Measurements from ENCODE around the gene DNM1L.

Gene DNM1L

GRCh38 chr12:32755654-32756475 lies 76.8 kb downstream of the DNM1L start, which contains the start of gene YARS2:
Gene YARS2, minus strand, starts transcription at chr12:32755897. Its CDS starts 23 bp downstream, at chr12:32755874.
- peak within 1 kb of the TSS; percentile 100 for H3K4me3 ChIP-seq (ENCODE audit: low read depth, low read length)

GRCh38 chr12:32756476-32757066 lies 77.5 kb downstream of the DNM1L start:
- peak overlapping the region; percentile 100 for H3K4me3 ChIP-seq (ENCODE audit: low read depth, low read length)

- no peak overlapping the region for H3K4me3 ChIP-seq (ENCODE audit: low read depth, low read length)
Measured at GRCh38 chr12:32757157-32757556, 78.1 kb downstream of the DNM1L start.

- no peak overlapping the region for H3K4me3 ChIP-seq (ENCODE audit: low read depth, low read length)
Measured at GRCh38 chr12:32761716-32762115, 82.6 kb downstream of the DNM1L start.

- no peak overlapping the region for H3K4me3 ChIP-seq (ENCODE audit: low read depth, low read length)
Measured at GRCh38 chr12:32765906-32766305, 86.8 kb downstream of the DNM1L start.

GRCh38 chr12:32768518-32768917 lies 89.4 kb downstream of the DNM1L start:
- H3K4me3 ChIP-seq (ENCODE audit: low read depth, low read length) = no peak overlapping the region

- H3K4me3 ChIP-seq (ENCODE audit: low read depth, low read length) = no peak overlapping the region
Measured at GRCh38 chr12:32770141-32770540, 91.0 kb downstream of the DNM1L start.

- H3K4me3 ChIP-seq (ENCODE audit: low read depth, low read length) = no peak overlapping the region
Measured at GRCh38 chr12:32773691-32774090, 94.6 kb downstream of the DNM1L start.

- no peak overlapping the region for H3K4me3 ChIP-seq (ENCODE audit: low read depth, low read length)
Measured at GRCh38 chr12:32776258-32776657, 97.2 kb downstream of the DNM1L start.

- no peak overlapping the region for H3K4me3 ChIP-seq (ENCODE audit: low read depth, low read length)
Measured at GRCh38 chr12:32777159-32777558, 98.1 kb downstream of the DNM1L start.

- no peak overlapping the region for H3K4me3 ChIP-seq (ENCODE audit: low read depth, low read length)
Measured at GRCh38 chr12:32777691-32778175, 98.6 kb downstream of the DNM1L start.

- H3K4me3 ChIP-seq (ENCODE audit: low read depth, low read length) = no peak overlapping the region
Measured at GRCh38 chr12:32780071-32780470, 101.0 kb downstream of the DNM1L start.

GRCh38 chr12:32783029-32783428 lies 103.9 kb downstream of the DNM1L start:
- H3K4me3 ChIP-seq (ENCODE audit: low read depth, low read length) = no peak overlapping the region

- H3K4me3 ChIP-seq (ENCODE audit: low read depth, low read length) = no peak overlapping the region
Measured at GRCh38 chr12:32785557-32785956, 106.5 kb downstream of the DNM1L start.

- no peak overlapping the region for H3K4me3 ChIP-seq (ENCODE audit: low read depth, low read length)
Measured at GRCh38 chr12:32788405-32788804, 109.3 kb downstream of the DNM1L start.

GRCh38 chr12:32789446-32789845 lies 110.3 kb downstream of the DNM1L start:
- no peak overlapping the region for H3K4me3 ChIP-seq (ENCODE audit: low read depth, low read length)

- H3K4me3 ChIP-seq (ENCODE audit: low read depth, low read length) = no peak overlapping the region
Measured at GRCh38 chr12:32789916-32790315, 110.8 kb downstream of the DNM1L start.

- H3K4me3 ChIP-seq (ENCODE audit: low read depth, low read length) = no peak overlapping the region
Measured at GRCh38 chr12:32794281-32794680, 115.2 kb downstream of the DNM1L start.
